Loucy (cell line): ENCODE measurements around the gene COG2.

Source experiments
- H2AFZ ChIP-seq: fragments of 200-600 bp; sonication (generic); 2 replicates; pipeline ENCODE4 v1.6.0; 2016; ENCODE audit warnings: antibody characterized with exemption, mild to moderate bottlenecking, low read length, moderate library complexity
- H3F3A ChIP-seq: fragments of 200-600 bp; 2 replicates; pipeline ENCODE4 v1.6.0; 2016; ENCODE audit warnings: antibody characterized with exemption, low read depth, mild to moderate bottlenecking
- H3K27me3 ChIP-seq: fragments of 200-600 bp; sonication (generic); 2 replicates; pipeline ENCODE4 v1.6.1; 2014; ENCODE audit warnings: low read length, mild to moderate bottlenecking; ENCODE audit not compliant: insufficient read depth, poor library complexity, severe bottlenecking
- H3K36me3 ChIP-seq: fragments of 200-600 bp; sonication (generic); 2 replicates; pipeline ENCODE4 v1.6.1; 2016; ENCODE audit warnings: low read length; ENCODE audit not compliant: insufficient read depth
- H3K4me1 ChIP-seq: fragments of 200-600 bp; sonication (generic); 2 replicates; pipeline ENCODE4 v1.5.1; 2014; ENCODE audit warnings: low read length, mild to moderate bottlenecking; ENCODE audit not compliant: insufficient read depth, poor library complexity, severe bottlenecking
- H3K4me2 ChIP-seq: fragments of 200-600 bp; sonication (generic); 2 replicates; pipeline ENCODE4 v1.6.0; 2014; ENCODE audit warnings: antibody characterized with exemption, low read length, low read depth, mild to moderate bottlenecking; ENCODE audit not compliant: poor library complexity, severe bottlenecking
- H3K4me3 ChIP-seq: fragments of 200-600 bp; sonication (generic); 2 replicates; pipeline ENCODE4 v1.5.1; 2014; ENCODE audit warnings: low read length, mild to moderate bottlenecking, mixed read lengths; ENCODE audit not compliant: poor library complexity, severe bottlenecking
- H3K79me2 ChIP-seq: fragments of 200-600 bp; sonication (generic); 2 replicates; pipeline ENCODE4 v1.6.1; 2014; ENCODE audit warnings: low read length; ENCODE audit not compliant: insufficient read depth
- H3K9ac ChIP-seq: fragments of 200-600 bp; sonication (generic); 2 replicates; pipeline ENCODE4 v1.6.0; 2014; ENCODE audit warnings: mild to moderate bottlenecking, low read depth, low read length, moderate library complexity; ENCODE audit not compliant: poor library complexity, severe bottlenecking
- H3K9me2 ChIP-seq: fragments of 200-600 bp; sonication (generic); replicated peaks from 2 replicates; pipeline ENCODE4 v1.6.1; 2016; ENCODE audit warnings: low read depth, low read length, mixed read lengths
- H3K9me3 ChIP-seq: fragments of 200-600 bp; sonication (generic); 2 replicates; pipeline ENCODE4 v1.6.1; 2014; ENCODE audit warnings: mild to moderate bottlenecking, antibody characterized with exemption, low read length, low read depth; ENCODE audit not compliant: insufficient read depth
- H4K20me1 ChIP-seq: fragments of 200-600 bp; sonication (generic); 2 replicates; pipeline ENCODE4 v1.6.0; 2014; ENCODE audit warnings: antibody characterized with exemption, low read length, mild to moderate bottlenecking; ENCODE audit not compliant: insufficient read depth, poor library complexity, severe bottlenecking
- CTCF ChIP-seq: fragments of 200-600 bp; sonication (generic); conservative IDR thresholded peaks from 2 replicates; pipeline ENCODE4 v1.5.1; 2014; ENCODE audit warnings: mild to moderate bottlenecking, antibody characterized with exemption, low read length
- EZH2phosphoT487 ChIP-seq: fragments of 200-600 bp; IDR thresholded peaks from 2 replicates; pipeline ENCODE4 v1.6.1; 2018; ENCODE audit warnings: antibody characterized with exemption, mild to moderate bottlenecking, moderate library complexity, borderline replicate concordance

COG2 gene

GRCh38 chr1:230709619-230710542 is 67.6 kb downstream of the COG2 start:
- Histone ChIP-seq H3K27me3 (no peaks in the 10 kb centered on the region), H3K4me3 (no peak overlapping the region), H3K4me1 (no peaks in the 10 kb centered on the region), H3K36me3 (no peaks in the 10 kb centered on the region), H4K20me1 (no peaks in the 10 kb centered on the region), H3K79me2 (no peaks in the 10 kb centered on the region), H3K9me3 (no peaks in the 10 kb centered on the region), H3K9me2 (no peaks in the 10 kb centered on the region), H3K4me2 (no peak overlapping the region), H2AFZ (no peak overlapping the region), H3F3A (no peaks in the 10 kb centered on the region), H3K9ac (no peak overlapping the region)
- no peak for TF ChIP-seq CTCF
- no peak for TF ChIP-seq EZH2phosphoT487

GRCh38 chr1:230710543-230710904 is 68.2 kb downstream of the COG2 start:
- Histone ChIP-seq H4K20me1 (no peaks in the 10 kb centered on the region), H3F3A (no peaks in the 10 kb centered on the region), H3K4me3 (no peak overlapping the region), H3K4me1 (no peaks in the 10 kb centered on the region), H3K79me2 (no peaks in the 10 kb centered on the region), H3K9me3 (no peaks in the 10 kb centered on the region), H3K27me3 (no peaks in the 10 kb centered on the region), H3K4me2 (no peak overlapping the region), H3K9me2 (no peaks in the 10 kb centered on the region), H2AFZ (no peak overlapping the region), H3K36me3 (no peaks in the 10 kb centered on the region), H3K9ac (no peak overlapping the region)
- no peak for TF ChIP-seq CTCF
- TF ChIP-seq EZH2phosphoT487: no peak

- H2AFZ ChIP-seq: no peak overlapping the region
- H3K4me3 ChIP-seq: no peak overlapping the region
- H3K79me2 ChIP-seq: no peaks in the 10 kb centered on the region
- no peaks in the 10 kb centered on the region for H3K27me3 ChIP-seq
- H3K9ac ChIP-seq: no peak overlapping the region
- H3K9me2 ChIP-seq: no peaks in the 10 kb centered on the region
- H4K20me1 ChIP-seq: no peaks in the 10 kb centered on the region
- TF ChIP-seq EZH2phosphoT487 (no peak), CTCF (no peak)
- H3K36me3 ChIP-seq: no peaks in the 10 kb centered on the region
- H3F3A ChIP-seq: no peaks in the 10 kb centered on the region
- no peak overlapping the region for H3K4me2 ChIP-seq
- no peaks in the 10 kb centered on the region for H3K4me1 ChIP-seq
- no peaks in the 10 kb centered on the region for H3K9me3 ChIP-seq
Measured at GRCh38 chr1:230711245-230711644, 69.0 kb downstream of the COG2 start.
